Neural cell (in vitro differentiated cells): ENCODE data around the gene MOSPD2. TPM values are rescaled to one million over a fixed set of nuclear protein-coding genes. Genes with fewer than 3 reads are reported as not detected.

Source experiments
- H2AFZ ChIP-seq: fragments of 200-600, 300-800 bp; sonication (generic), shearing (Covaris generic); 2 replicates; pipeline ENCODE4 v1.6.0; 2014; ENCODE audit warnings: low read depth, mild to moderate bottlenecking, antibody characterized with exemption, low read length, moderate library complexity
- H3F3A ChIP-seq: fragments of 200-600 bp; shearing (Covaris generic); 2 replicates; pipeline ENCODE4 v1.6.1; 2016; ENCODE audit warnings: mild to moderate bottlenecking, moderate library complexity, mixed read lengths, antibody characterized with exemption, low read length; ENCODE audit not compliant: insufficient read depth, poor library complexity, severe bottlenecking
- H3K27ac ChIP-seq: fragments of 200-600, 300-800 bp; sonication (generic), shearing (Covaris generic); 2 replicates; pipeline ENCODE4 v1.5.1; 2014; ENCODE audit warnings: mild to moderate bottlenecking, low read length, moderate library complexity
- H3K27me3 ChIP-seq: fragments of 300-800, 200-600 bp; sonication (generic), shearing (Covaris generic); 2 replicates; pipeline ENCODE4 v1.6.0; 2014; ENCODE audit warnings: mild to moderate bottlenecking, low read depth, low read length, moderate library complexity; ENCODE audit not compliant: insufficient read depth
- H3K36me3 ChIP-seq: fragments of 300-800, 200-600 bp; sonication (generic), shearing (Covaris generic); 2 replicates; pipeline ENCODE4 v1.5.1; 2014; ENCODE audit warnings: mild to moderate bottlenecking, antibody characterized with exemption, low read length, moderate library complexity; ENCODE audit not compliant: insufficient read depth
- H3K4me2 ChIP-seq: fragments of 300-800, 200-600 bp; sonication (generic), shearing (Covaris generic); 2 replicates; pipeline ENCODE4 v1.6.0; 2014; ENCODE audit warnings: mild to moderate bottlenecking, low read length
- H3K4me3 ChIP-seq: fragments of 300-800, 200-600 bp; sonication (generic), shearing (Covaris generic); 2 replicates; pipeline ENCODE4 v1.5.1; 2014; ENCODE audit warnings: mild to moderate bottlenecking, low read length, moderate library complexity
- H3K79me2 ChIP-seq: fragments of 200-600 bp; shearing (Covaris generic); replicated peaks from 2 replicates; pipeline ENCODE4 v1.6.0; 2014; ENCODE audit warnings: mild to moderate bottlenecking, low read length, moderate library complexity; ENCODE audit not compliant: insufficient read depth
- H3K9ac ChIP-seq: fragments of 300-800, 200-600 bp; sonication (generic), shearing (Covaris generic); 2 replicates; pipeline ENCODE4 v1.6.1; 2016; ENCODE audit warnings: mild to moderate bottlenecking, low read length, mixed read lengths
- H3K9me2 ChIP-seq: fragments of 200-600 bp; shearing (Covaris generic); 2 replicates; pipeline ENCODE4 v1.6.1; 2016; ENCODE audit warnings: mild to moderate bottlenecking, low read length, mixed read lengths; ENCODE audit not compliant: insufficient read depth
- H3K9me3 ChIP-seq: fragments of 200-600, 300-800 bp; sonication (generic), shearing (Covaris generic); 2 replicates; pipeline ENCODE4 v1.6.1; 2016; ENCODE audit warnings: mild to moderate bottlenecking, mixed run types, low read length, moderate library complexity, mixed read lengths
- H4K20me1 ChIP-seq: fragments of 200-600 bp; shearing (Covaris generic); 2 replicates; pipeline ENCODE4 v1.6.1; 2016; ENCODE audit warnings: mild to moderate bottlenecking, mixed run types; ENCODE audit not compliant: insufficient read depth
- EP300 ChIP-seq: fragments of 450-650 bp; conservative IDR thresholded peaks from 2 replicates; pipeline ENCODE4 v1.6.1; 2014; ENCODE audit warnings: antibody characterized with exemption, mild to moderate bottlenecking, moderate library complexity; ENCODE audit not compliant: poor library complexity, severe bottlenecking
- EZH2 ChIP-seq: fragments of 200-600, 300-800 bp; shearing (Covaris generic), sonication (generic); IDR thresholded peaks from 2 replicates; pipeline ENCODE4 v1.6.1; 2014; ENCODE audit warnings: antibody characterized with exemption, low read length, borderline replicate concordance, mild to moderate bottlenecking; ENCODE audit not compliant: insufficient read depth, poor library complexity, severe bottlenecking
- MXI1 ChIP-seq: fragments of 450-650 bp; conservative IDR thresholded peaks from 2 replicates; pipeline ENCODE4 v1.6.1; 2014; ENCODE audit warnings: antibody characterized with exemption, mild to moderate bottlenecking; ENCODE audit not compliant: poor library complexity, severe bottlenecking
- POLR2AphosphoS5 ChIP-seq: IDR thresholded peaks from 2 replicates; pipeline ENCODE4 v1.6.1; 2012
- RAD21 ChIP-seq: fragments of 450-650 bp; conservative IDR thresholded peaks from 2 replicates; pipeline ENCODE4 v1.6.1; 2014; ENCODE audit warnings: antibody characterized with exemption, mild to moderate bottlenecking, moderate library complexity
- REST ChIP-seq: IDR thresholded peaks from 2 replicates; pipeline ENCODE4 v1.6.1; 2012; ENCODE audit warnings: borderline replicate concordance
- SMC3 ChIP-seq: fragments of 450-650 bp; conservative IDR thresholded peaks from 2 replicates; pipeline ENCODE4 v1.6.1; 2014; ENCODE audit warnings: antibody characterized with exemption, mild to moderate bottlenecking, moderate library complexity; ENCODE audit not compliant: poor library complexity
- TAF1 ChIP-seq: IDR thresholded peaks from 2 replicates; pipeline ENCODE4 v1.6.1; 2012; ENCODE audit warnings: low read depth
- polyA minus RNA-seq: library from RNA; depleted of rRNA, polyadenylated mRNA; stranded (reverse); fragments of >200 nt; gene quantifications from 2 replicates; pipeline ENCODE4 v1.2.3, GENCODE V29; 2014
- polyA plus RNA-seq: library from polyadenylated mRNA; depleted of rRNA; stranded (reverse); fragments of >200 nt; gene quantifications from 2 replicates; pipeline ENCODE4 v1.2.3, GENCODE V29; 2014
- TF ChIP-seq, protein P1 (sequence below): fragments of 450-650 bp; IDR thresholded peaks from 2 replicates; pipeline ENCODE4 v1.5.1; 2014; ENCODE audit warnings: antibody characterized with exemption, mild to moderate bottlenecking, moderate library complexity; ENCODE audit not compliant: poor library complexity, severe bottlenecking

MOSPD2 gene
- polyA plus RNA-seq = 10.6 and 12.4 TPM in 2 replicates
- 15.6 and 19.9 TPM in 2 replicates for polyA minus RNA-seq

DNA sequence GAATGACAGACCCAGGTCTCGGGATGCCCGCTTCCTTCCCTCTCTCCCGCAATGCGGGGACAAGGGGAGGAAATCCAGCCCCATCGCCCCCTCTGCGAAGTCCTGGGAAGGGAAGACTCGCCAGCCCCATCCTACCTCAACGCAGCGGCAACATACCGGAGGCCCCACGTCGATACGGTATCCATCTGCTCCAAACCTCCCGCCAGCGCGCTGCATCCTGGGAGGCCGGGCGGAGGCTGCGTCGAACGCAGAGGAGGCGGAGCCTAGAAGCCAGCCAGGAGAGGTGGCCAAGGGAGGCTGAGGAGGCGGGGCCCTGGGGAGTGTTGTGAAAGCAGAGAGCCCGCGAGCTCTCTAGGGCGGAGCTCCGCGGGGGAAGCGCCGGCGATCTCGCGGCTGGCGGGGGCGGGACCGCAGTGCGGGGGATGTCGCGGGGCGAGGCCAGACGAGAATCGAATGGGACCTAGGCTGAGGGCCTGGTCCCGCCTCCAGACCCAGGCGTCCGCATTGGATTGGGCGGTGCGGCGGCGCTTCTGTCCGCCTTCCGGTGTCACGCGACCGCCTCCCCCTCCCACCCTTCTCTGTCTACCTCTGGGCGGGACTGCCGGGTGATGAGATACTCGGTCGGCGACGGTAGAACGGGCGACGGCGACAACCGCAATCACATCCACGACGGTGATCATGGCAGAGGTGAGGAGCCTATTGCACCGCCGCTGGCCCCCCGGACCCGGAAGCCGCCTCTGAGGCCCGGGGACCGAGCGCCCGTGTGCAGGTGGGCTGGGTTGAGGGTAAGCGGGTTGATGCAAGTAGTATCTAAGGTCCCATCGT, at the start of gene MOSPD2, which contains the start of gene FANCB:
Gene MOSPD2, plus strand, starts transcription at position 571 of the 825 bp plus-strand sequence. Its CDS starts 108 bp downstream, at position 679.
Gene FANCB, minus strand, starts transcription at position 219 of the 825 bp plus-strand sequence. CDS start 7,559 bp downstream, outside the sequence.
- Histone ChIP-seq H3K4me2 (peak within 1 kb of the TSS; percentile 39), H3K27ac (peak within 1 kb of the TSS; percentile 55), H3F3A (no peaks in the 10 kb centered on the region), H3K4me3 (peak within 1 kb of the TSS; percentile 80), H3K36me3 (no peaks in the 10 kb centered on the region), H4K20me1 (no peaks in the 10 kb centered on the region), H3K27me3 (no peaks in the 10 kb centered on the region), H3K9ac (peak within 1 kb of the TSS; percentile 70), H2AFZ (no peak within 1 kb of the TSS), H3K9me3 (no peaks in the 10 kb centered on the region), H3K79me2 (no peaks in the 10 kb centered on the region), H3K9me2 (no peaks in the 10 kb centered on the region)
- TF ChIP-seq EP300 (no peak), RAD21 (peak; percentile 23), POLR2AphosphoS5 (peak; percentile 56), TAF1 (no peak), MXI1 (peak; percentile 97), EZH2 (no peak), REST (no peak), SMC3 (no peak)
- TF ChIP-seq, protein P1, sequence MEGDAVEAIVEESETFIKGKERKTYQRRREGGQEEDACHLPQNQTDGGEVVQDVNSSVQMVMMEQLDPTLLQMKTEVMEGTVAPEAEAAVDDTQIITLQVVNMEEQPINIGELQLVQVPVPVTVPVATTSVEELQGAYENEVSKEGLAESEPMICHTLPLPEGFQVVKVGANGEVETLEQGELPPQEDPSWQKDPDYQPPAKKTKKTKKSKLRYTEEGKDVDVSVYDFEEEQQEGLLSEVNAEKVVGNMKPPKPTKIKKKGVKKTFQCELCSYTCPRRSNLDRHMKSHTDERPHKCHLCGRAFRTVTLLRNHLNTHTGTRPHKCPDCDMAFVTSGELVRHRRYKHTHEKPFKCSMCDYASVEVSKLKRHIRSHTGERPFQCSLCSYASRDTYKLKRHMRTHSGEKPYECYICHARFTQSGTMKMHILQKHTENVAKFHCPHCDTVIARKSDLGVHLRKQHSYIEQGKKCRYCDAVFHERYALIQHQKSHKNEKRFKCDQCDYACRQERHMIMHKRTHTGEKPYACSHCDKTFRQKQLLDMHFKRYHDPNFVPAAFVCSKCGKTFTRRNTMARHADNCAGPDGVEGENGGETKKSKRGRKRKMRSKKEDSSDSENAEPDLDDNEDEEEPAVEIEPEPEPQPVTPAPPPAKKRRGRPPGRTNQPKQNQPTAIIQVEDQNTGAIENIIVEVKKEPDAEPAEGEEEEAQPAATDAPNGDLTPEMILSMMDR = no peak

GRCh38 chrX:14825851-14826250, 47.4 kb upstream of the MOSPD2 start:
- no peaks in the 10 kb centered on the region for H3K9me3 ChIP-seq
- no peaks in the 10 kb centered on the region for H4K20me1 ChIP-seq
- no peaks in the 10 kb centered on the region for H3K79me2 ChIP-seq
- no peaks in the 10 kb centered on the region for H3F3A ChIP-seq
- no peaks in the 10 kb centered on the region for H3K9me2 ChIP-seq
- H3K27ac ChIP-seq = no peak overlapping the region
- H3K27me3 ChIP-seq = no peaks in the 10 kb centered on the region
- H3K4me2 ChIP-seq = no peak overlapping the region
- no peak overlapping the region for H2AFZ ChIP-seq
- TF ChIP-seq TAF1 (no peak), EZH2 (no peak), REST (no peak), EP300 (no peak), SMC3 (no peak), POLR2AphosphoS5 (no peak), MXI1 (no peak), RAD21 (no peak)
- TF ChIP-seq, protein P1 = no peak
- H3K4me3 ChIP-seq = no peak overlapping the region
- H3K9ac ChIP-seq = no peak overlapping the region
- no peaks in the 10 kb centered on the region for H3K36me3 ChIP-seq
